H1 (cell line): ENCODE results near the gene SLC25A26. TPM values are rescaled to one million over a fixed set of nuclear protein-coding genes. Genes with fewer than 3 reads are reported as not detected.
A peak's percentile ranks its signal among the peaks of the same experiment; 100 is the strongest.

ENCODE experiments used
- CTCF ChIA-PET: fragments of 300-600 bp; sonication (Branson Sonifier 250); formaldehyde crosslinking; loops from one replicate; lab custom pipeline; 2021; ENCODE audit not compliant: partially characterized antibody; lab: Charles Lee
- POLR2A ChIA-PET: fragments of 300-600 bp; sonication (Branson Sonifier 250); formaldehyde crosslinking; loops from one replicate; lab custom pipeline; 2021; ENCODE audit warnings: inconsistent platforms; ENCODE audit not compliant: partially characterized antibody; lab: Charles Lee
- DNase-seq, 2 experiments: peaks; one replicate each; pipeline versions ENCODE4 v3.0.0 to v3.0.0-alpha.2; 2010 to 2022; ENCODE audit warnings: low spot score in 2 of 2, low read depth in 1 of 2, mixed read lengths in 1 of 2
- FAIRE-seq: peaks from 2 replicates; lab custom pipeline; 2011; peaks lifted over from hg19 to GRCh38; lab: Jason Lieb, UNC
- H2AFZ ChIP-seq: 2 replicates; pipeline ENCODE4 v1.8.1; 2012; ENCODE audit warnings: low read length, inconsistent platforms
- H2AK5ac ChIP-seq: 2 replicates; pipeline ENCODE4 v1.6.1; 2013; ENCODE audit warnings: low read depth, low read length
- H2BK120ac ChIP-seq: replicated peaks from 2 replicates; pipeline ENCODE3; 2013; ENCODE audit warnings: low read depth, low read length, inconsistent platforms
- H2BK12ac ChIP-seq: 2 replicates; pipeline ENCODE4 v1.6.1; 2013; ENCODE audit warnings: low read depth, low read length
- H2BK15ac ChIP-seq: 2 replicates; pipeline ENCODE4 v1.6.1; 2013; ENCODE audit warnings: low read length
- H2BK20ac ChIP-seq: 2 replicates; pipeline ENCODE4 v1.6.1; 2013; ENCODE audit warnings: low read length
- H2BK5ac ChIP-seq: 2 replicates; pipeline ENCODE4 v1.6.1; 2013; ENCODE audit warnings: low read depth, low read length
- H3K14ac ChIP-seq: 2 replicates; pipeline ENCODE4 v1.6.1; 2013; ENCODE audit warnings: inconsistent platforms; ENCODE audit not compliant: insufficient read length
- H3K18ac ChIP-seq: 2 replicates; pipeline ENCODE4 v1.6.1; 2013; ENCODE audit warnings: low read length; ENCODE audit errors: extremely low read depth
- H3K23ac ChIP-seq: 2 replicates; pipeline ENCODE4 v1.6.1; 2013; ENCODE audit warnings: inconsistent platforms; ENCODE audit not compliant: insufficient read length
- H3K23me2 ChIP-seq: 2 replicates; pipeline ENCODE4 v1.6.1; 2013; ENCODE audit warnings: low read depth, low read length
- H3K27ac ChIP-seq: 2 replicates; pipeline ENCODE4 v1.6.1; 2011; ENCODE audit warnings: low read depth, low read length, inconsistent platforms
- H3K27me3 ChIP-seq, 4 experiments: replicated peaks in 1 of 4; 1 replicate in 1 of 4; 2 replicates in 3 of 4; pipeline versions ENCODE4 v1.6.1 to v1.8.1; 2011 to 2013; ENCODE audit warnings: low read length in 3 of 4, mild to moderate bottlenecking in 3 of 4, inconsistent platforms in 2 of 4, mixed read lengths in 2 of 4, moderate library complexity in 1 of 4; ENCODE audit not compliant: control insufficient read depth in 3 of 4, insufficient read depth in 3 of 4; ENCODE audit errors: extremely low read depth in 1 of 4
- H3K36me3 ChIP-seq, 4 experiments: 2 replicates each; pipeline versions ENCODE4 v1.6.1 to v1.8.1; 2011 to 2013; ENCODE audit warnings: mild to moderate bottlenecking in 4 of 4, low read length in 3 of 4, moderate library complexity in 2 of 4, control low read depth in 1 of 4, inconsistent platforms in 1 of 4; ENCODE audit not compliant: insufficient read depth in 4 of 4, control insufficient read depth in 2 of 4
- H3K4ac ChIP-seq: replicated peaks from 2 replicates; pipeline ENCODE3; 2013; ENCODE audit warnings: low read length, low read depth, mixed read lengths, inconsistent platforms; ENCODE audit not compliant: insufficient read length
- H3K4me1 ChIP-seq, 4 experiments: replicated peaks in 1 of 4; 1 replicate in 1 of 4; 2 replicates in 3 of 4; pipeline versions ENCODE4 v1.6.1 to v1.8.1; 2011 to 2013; ENCODE audit warnings: low read length in 3 of 4, inconsistent platforms in 2 of 4, mixed read lengths in 1 of 4; ENCODE audit not compliant: insufficient read depth in 4 of 4, control insufficient read depth in 3 of 4
- H3K4me2 ChIP-seq, 2 experiments: 2 replicates each; pipeline versions ENCODE4 v1.6.1 to v1.8.1; 2011 to 2013; ENCODE audit warnings: low read depth in 2 of 2, low read length in 2 of 2, control low read depth in 1 of 2, inconsistent platforms in 1 of 2, mild to moderate bottlenecking in 1 of 2; ENCODE audit not compliant: insufficient read depth in 1 of 2
- H3K4me3 ChIP-seq, 4 experiments: fragments of 200-600, 300-600 bp in 1 of 4; sonication (generic), shearing (Covaris generic), sonication (Bioruptor Twin) in 1 of 4; 2 replicates each; pipeline versions ENCODE4 v1.5.1 to v1.8.1; 2011 to 2016; ENCODE audit warnings: low read length in 4 of 4, low read depth in 3 of 4, control low read depth in 2 of 4, inconsistent platforms in 2 of 4, mild to moderate bottlenecking in 2 of 4, mixed read lengths in 1 of 4, moderate library complexity in 1 of 4; ENCODE audit not compliant: insufficient read depth in 2 of 4; ENCODE audit errors: extremely low read depth in 1 of 4
- H3K56ac ChIP-seq: replicated peaks from 2 replicates; pipeline ENCODE3; 2013; ENCODE audit warnings: low read depth, mild to moderate bottlenecking, mixed read lengths, low read length, inconsistent platforms; ENCODE audit not compliant: insufficient read length
- H3K79me1 ChIP-seq: 2 replicates; pipeline ENCODE4 v1.6.1; 2013; ENCODE audit warnings: low read depth, low read length, control low read depth
- H3K79me2 ChIP-seq, 2 experiments: 2 replicates each; pipeline versions ENCODE4 v1.6.1 to v1.8.1; 2012 to 2013; ENCODE audit warnings: low read length in 2 of 2, mild to moderate bottlenecking in 2 of 2, inconsistent platforms in 1 of 2; ENCODE audit not compliant: insufficient read depth in 2 of 2, control insufficient read depth in 1 of 2
- H3K9ac ChIP-seq, 4 experiments: replicated peaks in 1 of 4; 1 replicate in 1 of 4; 2 replicates in 3 of 4; pipeline versions ENCODE4 v1.6.1 to v1.8.1; 2011 to 2013; ENCODE audit warnings: low read depth in 3 of 4, low read length in 3 of 4, control low read depth in 2 of 4, mild to moderate bottlenecking in 2 of 4, moderate library complexity in 2 of 4, inconsistent platforms in 1 of 4; ENCODE audit errors: extremely low read depth in 1 of 4
- H3K9me3 ChIP-seq, 2 experiments: 2 replicates each; pipeline versions ENCODE4 v1.6.1 to v1.8.1; 2012 to 2013; ENCODE audit warnings: mild to moderate bottlenecking in 2 of 2, moderate library complexity in 2 of 2, control low read depth in 1 of 2, inconsistent platforms in 1 of 2, low read depth in 1 of 2, low read length in 1 of 2, mixed read lengths in 1 of 2; ENCODE audit not compliant: insufficient read depth in 2 of 2
- H4K20me1 ChIP-seq, 2 experiments: replicated peaks in 1 of 2; 2 replicates each; pipeline versions ENCODE3 to v1.8.1; 2011 to 2013; ENCODE audit warnings: inconsistent platforms in 2 of 2, low read length in 2 of 2, mild to moderate bottlenecking in 1 of 2; ENCODE audit not compliant: insufficient read depth in 2 of 2, control insufficient read depth in 1 of 2
- H4K5ac ChIP-seq: 2 replicates; pipeline ENCODE4 v1.6.1; 2013; ENCODE audit warnings: low read length, low read depth, mixed read lengths, inconsistent platforms; ENCODE audit not compliant: insufficient read length
- H4K8ac ChIP-seq: 2 replicates; pipeline ENCODE4 v1.8.0; 2013; ENCODE audit warnings: mild to moderate bottlenecking, moderate library complexity, low read length, inconsistent platforms; ENCODE audit not compliant: insufficient read depth; ENCODE audit errors: extremely low read depth
- H4K91ac ChIP-seq: replicated peaks from 2 replicates; pipeline ENCODE3; 2013; ENCODE audit warnings: low read length, mixed read lengths, inconsistent platforms; ENCODE audit not compliant: insufficient read length
- ASH2L ChIP-seq: fragments of 200-600, 300-600 bp; sonication (generic); IDR thresholded peaks from one replicate; pipeline ENCODE4 v1.7.1; 2017; ENCODE audit warnings: low read length
- CHD1 ChIP-seq: IDR thresholded peaks from 2 replicates; pipeline ENCODE4 v1.6.1; 2012; ENCODE audit warnings: low read depth, low read length, improper control_type of control experiment
- FOSL1 ChIP-seq: IDR thresholded peaks from 2 replicates; pipeline ENCODE4 v1.6.1; 2011; ENCODE audit warnings: mild to moderate bottlenecking, low read depth, low read length, moderate library complexity; ENCODE audit not compliant: insufficient read depth
- GABPA ChIP-seq: IDR thresholded peaks from 2 replicates; pipeline ENCODE4 v1.6.1; 2011; ENCODE audit warnings: mild to moderate bottlenecking, low read length, moderate library complexity, borderline replicate concordance; ENCODE audit not compliant: insufficient read depth
- HDAC2 ChIP-seq, 2 experiments: fragments of 300-600 bp in 1 of 2; sonication (generic) in 1 of 2; IDR thresholded peaks; 2 replicates each; pipeline ENCODE4 v1.6.1; 2011 to 2012; ENCODE audit warnings: low read depth in 2 of 2, low read length in 2 of 2, mild to moderate bottlenecking in 2 of 2, moderate library complexity in 2 of 2, borderline replicate concordance in 1 of 2, inconsistent platforms in 1 of 2
- KDM5A ChIP-seq: fragments of 200-600 bp; IDR thresholded peaks from 2 replicates; pipeline ENCODE4 v1.7.1; 2012; ENCODE audit warnings: mild to moderate bottlenecking, low read length, inconsistent platforms, mixed read lengths
- MAFK ChIP-seq: IDR thresholded peaks from 2 replicates; pipeline ENCODE4 v1.6.1; 2012; ENCODE audit warnings: low read depth, mild to moderate bottlenecking, improper control_type of control experiment, low read length
- SAP30 ChIP-seq: fragments of 300-600 bp; sonication (generic); IDR thresholded peaks from 2 replicates; pipeline ENCODE4 v1.7.1; 2012; ENCODE audit warnings: low read length, moderate library complexity, mild to moderate bottlenecking, inconsistent platforms; ENCODE audit not compliant: insufficient read depth, insufficient replicate concordance
- SIRT6 ChIP-seq: IDR thresholded peaks from one replicate; pipeline ENCODE4 v1.7.1; 2012; ENCODE audit warnings: low read length, inconsistent platforms
- SRF ChIP-seq: IDR thresholded peaks from 2 replicates; pipeline ENCODE4 v1.6.1; 2011; ENCODE audit warnings: mild to moderate bottlenecking, low read depth, low read length, moderate library complexity
- TAF1 ChIP-seq: IDR thresholded peaks from 2 replicates; pipeline ENCODE4 v1.6.1; 2011; ENCODE audit warnings: mild to moderate bottlenecking, low read depth, low read length
- TBP ChIP-seq: IDR thresholded peaks from 2 replicates; pipeline ENCODE4 v1.6.1; 2011; ENCODE audit warnings: low read depth, low read length, improper control_type of control experiment
- WGBS, 2 experiments: shearing (Covaris generic) in 1 of 2; methylation state at CpG; one replicate each; pipeline versions ENCODE4 v1.1.6 to v1.1.7; 2013 to 2015; ENCODE audit warnings: low lambda C conversion rate in 2 of 2, mixed read lengths in 2 of 2, inconsistent platforms in 1 of 2, low coverage in 1 of 2, missing lambda C conversion rate in 1 of 2; ENCODE audit not compliant: insufficient replicate concordance in 2 of 2, insufficient coverage in 1 of 2, insufficient read length in 1 of 2; ENCODE audit errors: extremely low coverage in 1 of 2, missing lambda C conversion rate in 1 of 2; 5-methylcytosine and 5-hydroxymethylcytosine counted together
- polyA plus RNA-seq, 7 experiments: library from polyadenylated mRNA; depleted of rRNA in 3 of 7; stranded (reverse) in 5 of 7; unstranded in 2 of 7; fragments of >200 nt in 5 of 7; fragments of 200-250 nt in 2 of 7; gene quantifications; 1 replicate in 5 of 7; 2 replicates in 1 of 7; 4 replicates in 1 of 7; pipeline versions ENCODE4 v1.2.1 to v1.2.3, GENCODE V29; 2011 to 2013; ENCODE audit warnings: missing spikeins in 2 of 7, mixed read lengths in 2 of 7
- total RNA-seq: library from RNA; stranded (reverse); fragmentation: NEBNext Ultra II Directional; extraction: Animal tissue kit (Norgen Biotek cat#: 25700); gene quantifications from 2 replicates; pipeline ENCODE4 v1.2.1, GENCODE V29; 2021

The SLC25A26 gene
- total and polyA plus RNA-seq, 2 of the 8 experiments (the other 6 are each of a cell fraction or from before 2014, with no cell fraction given) = 30.0 to 37.0 TPM

DNA sequence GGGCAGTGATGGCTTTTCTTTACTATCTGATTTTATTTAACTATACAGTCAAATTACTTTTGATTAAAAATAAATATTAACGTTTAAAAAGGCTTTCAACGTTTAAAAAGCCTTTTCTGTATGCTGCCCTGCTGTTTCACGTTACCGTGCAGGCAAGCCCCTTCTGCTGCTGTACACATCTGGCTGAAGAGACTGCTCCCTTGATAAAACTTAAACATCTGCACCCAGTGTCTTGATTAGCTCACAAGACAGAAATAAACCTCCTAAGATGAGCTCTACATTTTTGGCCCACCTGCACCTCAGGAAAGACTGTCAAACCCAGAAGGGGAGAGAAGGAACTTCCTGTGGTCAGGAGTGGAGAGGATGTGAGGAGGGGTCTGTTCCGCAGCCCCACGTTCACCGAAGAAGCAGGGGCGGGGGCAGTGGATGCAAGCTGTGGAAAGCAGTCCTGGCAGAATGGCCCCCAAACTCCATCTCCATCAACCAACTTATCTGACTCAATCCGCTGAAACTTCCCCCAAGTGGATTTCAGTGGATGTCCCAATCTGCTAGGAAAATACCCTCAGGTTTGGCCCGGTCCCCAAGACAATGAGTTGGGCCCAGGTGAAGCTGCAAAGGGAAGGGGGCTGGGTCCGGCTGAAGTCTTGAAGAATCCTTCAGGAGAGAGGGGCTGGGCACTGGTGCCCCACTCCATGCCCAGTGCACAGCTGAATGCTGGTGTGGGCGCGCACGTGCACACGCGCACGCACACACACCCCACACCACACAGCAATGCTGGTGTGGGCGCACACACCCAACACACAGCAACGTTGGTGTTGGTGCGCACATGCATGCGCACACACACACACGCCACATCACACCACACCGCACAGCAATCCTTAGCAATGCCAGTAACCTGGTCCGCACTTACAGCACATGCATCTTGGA lies 191.4 kb downstream of the SLC25A26 start:
- POLR2A ChIA-PET = interaction anchor here (0.5 to 1.1 kb wide), 2 partner anchors 71 to 79 kb away, joined by 3 read pairs; no protein-coding TSS in a partner anchor
- Histone ChIP-seq H3K18ac (no peak overlapping the region), H3K4ac (no peak overlapping the region), H2BK12ac (no peak overlapping the region), H3K9me3 (no peaks in the 10 kb centered on the region), H3K23me2 (no peaks in the 10 kb centered on the region), H2AK5ac (no peak overlapping the region), H3K27me3 (no peaks in the 10 kb centered on the region), H4K5ac (no peak overlapping the region), H2BK15ac (no peak overlapping the region), H2BK120ac (no peak overlapping the region), H3K56ac (no peak overlapping the region), H3K4me2 (no peak overlapping the region), H4K20me1 (peaks cover 8 to 9% of the 10 kb centered on the region in 2 experiments), H3K79me1 (peaks cover 17% of the 10 kb centered on the region), H3K9ac (no peak overlapping the region), H4K8ac (no peak overlapping the region), H2AFZ (no peak overlapping the region), H3K23ac (no peak overlapping the region), H2BK5ac (peak overlapping the region; percentile 56; the same call in 1 of the 2 replicates), H3K27ac (no peak overlapping the region), H3K4me3 (no peak overlapping the region), H4K91ac (no peak overlapping the region), H3K36me3 (peaks cover 48 to 90% (median 68%) of the 10 kb centered on the region in 4 experiments), H3K79me2 (peaks cover 0 to 61% of the 10 kb centered on the region in 2 experiments; a peak in 2 of 4 replicates), H3K14ac (no peak overlapping the region), H3K4me1 (peaks cover 0 to 13% (median 5%) of the 10 kb centered on the region in 4 experiments; a peak in 4 of 7 replicates), H2BK20ac (no peak overlapping the region)
- WGBS, 2 experiments = 87% methylated on average over 24 of the region's 24 CpGs; no CpG with 5 or more reads in 1 of the 2 experiments
- DNase-seq (no peak), FAIRE-seq (no peak)
- CTCF ChIA-PET = interaction anchor here (0.5 to 7.1 kb wide), 5 partner anchors 18 to 494 kb away, joined by 3 to 42 read pairs (median 4); no protein-coding TSS in a partner anchor
- TF ChIP-seq SRF (no peak), MAFK (no peak), TAF1 (no peak), TBP (no peak), SIRT6 (no peak), ASH2L (no peak), CHD1 (no peak), KDM5A (no peak), HDAC2 (IDR thresholded peaks at IDR 0.05; ENCODE audit: borderline replicate concordance in 1 of 2, low read depth in 2 of 2, low read length in 2 of 2) (no peak), GABPA (no peak), SAP30 (no peak), FOSL1 (no peak)
